Measurements from ENCODE around the gene CACNA2D4. TPM values are rescaled to one million over a fixed set of nuclear protein-coding genes. Genes with fewer than 3 reads are reported as not detected.

Gene CACNA2D4
- total and polyA plus RNA-seq, 2 donors from 2014 or later = 2.5 to 7.3 TPM

DNA sequence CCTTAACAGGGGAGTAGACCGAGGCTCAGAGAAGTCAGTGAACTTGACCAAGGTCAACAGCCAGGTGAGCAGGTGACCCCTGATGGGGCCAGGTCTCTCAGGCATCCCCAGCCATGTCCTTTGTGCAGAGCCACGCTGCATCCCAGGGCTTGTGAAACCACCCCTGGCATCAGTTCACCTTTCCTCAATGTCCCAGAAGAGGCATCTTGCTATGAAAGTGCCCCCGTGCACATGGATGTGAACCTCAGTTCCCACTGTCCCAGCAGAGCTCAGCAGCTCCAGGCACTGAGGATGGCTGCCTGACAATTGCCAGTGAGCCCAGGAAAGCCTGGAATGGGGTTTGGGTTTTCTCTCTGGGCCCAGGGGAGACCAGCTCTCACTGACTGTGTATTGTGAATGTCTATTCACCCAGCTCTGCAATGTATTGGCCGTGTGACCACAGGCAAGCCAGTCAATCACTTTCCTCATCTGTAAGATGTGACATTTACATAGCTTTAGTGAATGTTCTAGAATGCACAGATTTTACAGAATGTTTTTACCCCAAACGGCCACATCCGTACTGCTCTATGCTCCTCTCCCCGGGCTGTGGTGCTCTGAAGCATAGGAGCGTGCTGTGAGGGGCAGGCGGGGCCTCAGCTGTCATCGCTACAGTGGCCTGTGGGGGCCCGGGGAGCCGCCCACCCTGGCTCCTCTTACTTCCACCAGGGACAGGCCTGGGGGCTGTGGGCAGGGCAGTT, 4.9 kb downstream of the CACNA2D4 start:
- DNase-seq (peak in 2 of 5 donors; percentile 30 to 34), FAIRE-seq (no peak)
- H3K4me3 ChIP-seq (ENCODE audit: low read length in 3 of 3) = no peak overlapping the region
- no peaks in the 10 kb centered on the region for H3K27me3 ChIP-seq (ENCODE audit: control insufficient read depth, insufficient read depth, low read length)
- H3K4me1 ChIP-seq (ENCODE audit: control insufficient read depth in 2 of 3, insufficient read depth in 2 of 3, low read depth in 1 of 3, low read length in 3 of 3) = no peaks in the 10 kb centered on the region
- intact Hi-C loops (cut with DNase I) = no loop called here
- no peaks in the 10 kb centered on the region for H3K9me3 ChIP-seq (ENCODE audit: control insufficient read depth in 2 of 3, insufficient read depth in 1 of 3, low read length in 3 of 3)
- no peak overlapping the region for H3K9ac ChIP-seq (ENCODE audit: low read length in 3 of 3)
- TF ChIP-seq, protein P1, sequence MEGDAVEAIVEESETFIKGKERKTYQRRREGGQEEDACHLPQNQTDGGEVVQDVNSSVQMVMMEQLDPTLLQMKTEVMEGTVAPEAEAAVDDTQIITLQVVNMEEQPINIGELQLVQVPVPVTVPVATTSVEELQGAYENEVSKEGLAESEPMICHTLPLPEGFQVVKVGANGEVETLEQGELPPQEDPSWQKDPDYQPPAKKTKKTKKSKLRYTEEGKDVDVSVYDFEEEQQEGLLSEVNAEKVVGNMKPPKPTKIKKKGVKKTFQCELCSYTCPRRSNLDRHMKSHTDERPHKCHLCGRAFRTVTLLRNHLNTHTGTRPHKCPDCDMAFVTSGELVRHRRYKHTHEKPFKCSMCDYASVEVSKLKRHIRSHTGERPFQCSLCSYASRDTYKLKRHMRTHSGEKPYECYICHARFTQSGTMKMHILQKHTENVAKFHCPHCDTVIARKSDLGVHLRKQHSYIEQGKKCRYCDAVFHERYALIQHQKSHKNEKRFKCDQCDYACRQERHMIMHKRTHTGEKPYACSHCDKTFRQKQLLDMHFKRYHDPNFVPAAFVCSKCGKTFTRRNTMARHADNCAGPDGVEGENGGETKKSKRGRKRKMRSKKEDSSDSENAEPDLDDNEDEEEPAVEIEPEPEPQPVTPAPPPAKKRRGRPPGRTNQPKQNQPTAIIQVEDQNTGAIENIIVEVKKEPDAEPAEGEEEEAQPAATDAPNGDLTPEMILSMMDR (IDR thresholded peaks at IDR 0.05; ENCODE audit: borderline replicate concordance, extremely low read depth, insufficient read depth) = no peak
- H3K27ac ChIP-seq (ENCODE audit: low read depth in 2 of 2, low read length in 2 of 2) = no peak overlapping the region
- no peaks in the 10 kb centered on the region for H3K36me3 ChIP-seq (ENCODE audit: control insufficient read depth in 2 of 3, insufficient read depth in 3 of 3, low read length in 3 of 3)

DNA sequence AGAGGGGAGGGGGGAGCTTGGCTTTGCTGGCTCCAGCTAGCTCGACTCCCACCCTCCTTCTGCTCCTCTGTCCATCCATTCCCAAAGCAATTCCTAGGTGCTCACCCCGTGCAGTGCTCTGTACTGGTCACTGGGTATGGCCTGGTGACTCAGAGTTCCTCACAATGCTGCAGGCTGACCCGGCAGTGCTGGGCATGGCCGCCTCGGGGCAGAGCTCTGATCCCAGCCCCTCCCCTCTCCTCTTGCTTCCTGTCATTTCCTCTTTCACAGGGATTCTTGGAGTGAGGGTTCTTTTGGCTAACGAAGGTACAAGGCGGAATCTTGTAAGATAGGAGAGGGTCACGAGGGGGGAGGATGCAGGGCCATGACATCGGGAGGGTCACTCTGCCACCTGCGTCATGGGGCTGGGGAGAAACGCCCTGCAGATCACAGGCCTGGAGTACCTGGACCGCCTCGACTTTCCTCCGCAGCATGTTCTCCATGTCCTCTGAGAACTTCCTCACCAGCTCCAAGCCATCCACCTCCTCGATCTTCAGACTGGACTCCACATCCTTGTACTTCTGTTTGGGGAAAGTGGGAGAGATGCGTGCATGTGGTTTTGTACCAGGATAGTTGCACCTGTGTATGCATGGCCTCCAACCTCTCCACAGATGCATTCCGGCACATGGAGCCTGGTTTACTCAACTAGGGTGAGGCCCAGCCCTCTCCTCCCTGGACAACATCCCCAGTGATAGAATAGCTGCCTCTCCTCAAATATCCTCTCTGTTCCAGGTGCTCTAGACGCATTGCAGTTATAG, 5.7 kb downstream of the CACNA2D4 start:
- no peak overlapping the region for H3K9ac ChIP-seq (ENCODE audit: low read length in 3 of 3)
- H3K9me3 ChIP-seq (ENCODE audit: control insufficient read depth in 2 of 3, insufficient read depth in 1 of 3, low read length in 3 of 3) = no peaks in the 10 kb centered on the region
- intact Hi-C loops (cut with DNase I) = no loop called here
- no peak for FAIRE-seq
- no peak overlapping the region for H3K4me3 ChIP-seq (ENCODE audit: low read length in 3 of 3)
- TF ChIP-seq, protein P1 (IDR thresholded peaks at IDR 0.05; ENCODE audit: borderline replicate concordance, extremely low read depth, insufficient read depth) = no peak
- H3K27ac ChIP-seq (ENCODE audit: low read depth in 2 of 2, low read length in 2 of 2) = no peak overlapping the region
- H3K27me3 ChIP-seq (ENCODE audit: control insufficient read depth, insufficient read depth, low read length) = no peaks in the 10 kb centered on the region
- no peaks in the 10 kb centered on the region for H3K4me1 ChIP-seq (ENCODE audit: control insufficient read depth in 2 of 3, insufficient read depth in 2 of 3, low read depth in 1 of 3, low read length in 3 of 3)
- no peaks in the 10 kb centered on the region for H3K36me3 ChIP-seq (ENCODE audit: control insufficient read depth in 2 of 3, insufficient read depth in 3 of 3, low read length in 3 of 3)
- DNase-seq = peak in 3 of 5 donors; percentile 12 to 26 (median 23)

DNA sequence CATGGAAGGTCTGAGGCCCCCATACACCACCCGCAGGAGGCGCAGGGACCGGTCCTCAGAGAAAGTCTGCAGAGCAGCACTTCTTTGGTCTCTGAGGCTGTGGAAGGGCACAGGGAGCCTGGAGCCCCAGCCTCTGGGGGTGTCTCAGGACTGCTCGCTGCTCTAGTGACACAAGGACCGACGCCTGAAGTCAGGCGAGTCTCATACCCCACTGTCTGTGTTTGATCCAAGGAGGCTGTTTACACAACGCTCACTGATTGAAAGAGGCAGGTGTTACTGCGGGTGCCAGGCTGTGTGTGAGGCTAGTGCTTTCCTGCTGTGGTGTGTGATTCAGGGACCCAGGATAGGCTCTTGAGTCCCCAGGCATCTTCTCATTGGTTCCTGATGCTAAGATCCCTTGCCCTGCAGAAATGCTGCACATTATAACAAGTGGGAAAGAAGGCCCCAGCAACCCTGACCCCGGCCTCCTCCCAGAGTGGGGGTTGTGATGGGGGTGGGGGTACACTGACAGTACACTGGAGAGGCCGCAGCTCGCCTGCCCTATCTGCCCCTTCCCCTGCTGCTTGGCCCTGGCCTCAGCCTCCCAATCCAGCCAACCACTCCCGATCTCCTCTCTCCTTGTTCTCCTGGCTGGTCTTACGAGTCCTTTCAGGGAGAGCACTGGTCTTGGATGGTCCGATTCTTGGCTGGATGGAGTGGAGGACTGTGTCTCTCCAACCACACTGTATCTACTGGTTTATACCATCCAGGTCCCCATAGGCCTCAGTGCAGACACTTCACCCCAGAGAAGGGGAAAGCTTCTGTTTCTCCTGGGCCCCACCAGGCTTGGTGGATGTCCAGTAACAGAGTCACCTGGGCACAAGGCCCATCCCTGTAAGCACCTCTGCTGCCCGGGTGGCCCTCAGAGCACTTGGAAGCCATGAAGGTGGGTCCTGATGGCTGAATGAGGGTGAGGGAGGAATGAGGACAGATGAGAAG, 6.6 kb downstream of the CACNA2D4 start:
- H3K9ac ChIP-seq (ENCODE audit: low read length in 3 of 3) = no peak overlapping the region
- FAIRE-seq (no peak), DNase-seq (peak in 2 of 5 donors; percentile 4 to 21)
- H3K36me3 ChIP-seq (ENCODE audit: control insufficient read depth in 2 of 3, insufficient read depth in 3 of 3, low read length in 3 of 3) = no peaks in the 10 kb centered on the region
- intact Hi-C loops (cut with DNase I) = no loop called here
- TF ChIP-seq, protein P1 (IDR thresholded peaks at IDR 0.05; ENCODE audit: borderline replicate concordance, extremely low read depth, insufficient read depth) = no peak
- H3K27ac ChIP-seq (ENCODE audit: low read depth in 2 of 2, low read length in 2 of 2) = no peak overlapping the region
- H3K27me3 ChIP-seq (ENCODE audit: control insufficient read depth, insufficient read depth, low read length) = no peaks in the 10 kb centered on the region
- H3K9me3 ChIP-seq (ENCODE audit: control insufficient read depth in 2 of 3, insufficient read depth in 1 of 3, low read length in 3 of 3) = no peaks in the 10 kb centered on the region
- no peaks in the 10 kb centered on the region for H3K4me1 ChIP-seq (ENCODE audit: control insufficient read depth in 2 of 3, insufficient read depth in 2 of 3, low read depth in 1 of 3, low read length in 3 of 3)
- H3K4me3 ChIP-seq (ENCODE audit: low read length in 3 of 3) = no peak overlapping the region
